NCI-H128 (cell line): ENCODE measurements around the gene METRN.
"Not testable (repeated sequence)": the region's sequence is repeated elsewhere in the genome, so short reads cannot be mapped to it uniquely, and the experiment has no call there.

Experiments
- DNase-seq: peaks from one replicate; lab custom pipeline; 2025; ENCODE audit not compliant: unreplicated experiment; lab: John Stamatoyannopoulos, UW

METRN gene

DNA sequence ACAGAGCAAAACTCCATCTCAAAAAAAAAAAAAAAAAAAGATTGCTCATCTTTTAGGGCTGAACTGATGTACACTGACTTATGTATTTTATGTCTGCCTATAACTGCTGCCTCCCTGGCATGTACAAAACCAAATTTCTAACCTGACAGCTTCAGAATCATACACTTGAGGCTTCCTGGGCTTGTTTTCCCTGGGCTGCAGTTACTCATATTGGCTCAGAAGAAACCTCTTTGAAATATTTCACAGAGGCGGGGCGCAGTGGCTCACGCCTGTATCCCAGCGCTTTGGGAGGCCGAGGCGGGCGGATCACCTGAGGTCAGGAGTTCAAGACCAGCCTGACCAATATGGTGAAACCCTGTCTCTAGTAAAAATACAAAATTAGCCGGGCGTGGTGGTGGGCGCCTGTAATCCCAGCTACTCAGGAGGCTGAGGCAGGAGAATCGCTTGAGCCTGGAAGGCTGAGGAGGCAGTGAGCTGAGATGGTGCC, 39.2 kb downstream of the METRN start:
- not testable (repeated sequence) for DNase-seq

DNA sequence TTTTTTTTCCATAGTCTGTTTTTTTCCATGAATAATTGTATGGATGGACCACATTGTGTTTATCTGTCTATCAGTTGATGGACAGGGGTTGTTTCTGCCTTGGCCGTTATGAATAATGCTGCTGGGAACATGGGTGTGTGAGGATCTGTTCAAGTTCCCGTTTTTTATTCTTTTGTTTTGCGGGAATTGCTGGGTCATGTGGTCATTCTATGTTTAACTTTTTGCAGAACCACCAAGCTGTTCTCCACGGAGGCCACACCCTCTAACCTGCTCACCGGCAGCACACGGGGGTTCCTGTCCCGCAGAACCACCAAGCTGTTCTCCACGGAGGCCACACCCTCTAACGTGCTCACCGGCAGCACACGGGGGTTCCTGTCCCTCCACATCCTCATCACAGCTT, 39.7 kb downstream of the METRN start:
- DNase-seq = no peak

DNA sequence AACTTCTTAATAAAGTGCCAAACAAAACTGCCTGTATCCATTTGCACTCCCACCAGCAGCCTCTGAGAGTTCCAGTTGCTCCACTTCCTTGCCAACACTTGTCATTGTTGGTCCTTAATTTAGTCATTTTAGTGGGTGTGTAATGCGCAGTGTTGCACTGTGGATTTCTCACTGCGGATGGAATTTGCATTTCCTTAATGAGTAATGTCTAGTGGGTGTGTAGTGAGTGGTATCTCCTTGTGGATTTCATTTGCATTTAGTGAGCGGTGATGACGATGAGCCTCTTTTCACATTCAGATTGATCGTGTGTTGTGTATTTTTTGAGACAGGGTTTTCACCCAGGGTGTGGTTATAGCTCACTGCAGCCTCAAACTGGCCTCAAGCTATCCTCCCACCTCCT, 41.5 kb downstream of the METRN start:
- no peak for DNase-seq

DNA sequence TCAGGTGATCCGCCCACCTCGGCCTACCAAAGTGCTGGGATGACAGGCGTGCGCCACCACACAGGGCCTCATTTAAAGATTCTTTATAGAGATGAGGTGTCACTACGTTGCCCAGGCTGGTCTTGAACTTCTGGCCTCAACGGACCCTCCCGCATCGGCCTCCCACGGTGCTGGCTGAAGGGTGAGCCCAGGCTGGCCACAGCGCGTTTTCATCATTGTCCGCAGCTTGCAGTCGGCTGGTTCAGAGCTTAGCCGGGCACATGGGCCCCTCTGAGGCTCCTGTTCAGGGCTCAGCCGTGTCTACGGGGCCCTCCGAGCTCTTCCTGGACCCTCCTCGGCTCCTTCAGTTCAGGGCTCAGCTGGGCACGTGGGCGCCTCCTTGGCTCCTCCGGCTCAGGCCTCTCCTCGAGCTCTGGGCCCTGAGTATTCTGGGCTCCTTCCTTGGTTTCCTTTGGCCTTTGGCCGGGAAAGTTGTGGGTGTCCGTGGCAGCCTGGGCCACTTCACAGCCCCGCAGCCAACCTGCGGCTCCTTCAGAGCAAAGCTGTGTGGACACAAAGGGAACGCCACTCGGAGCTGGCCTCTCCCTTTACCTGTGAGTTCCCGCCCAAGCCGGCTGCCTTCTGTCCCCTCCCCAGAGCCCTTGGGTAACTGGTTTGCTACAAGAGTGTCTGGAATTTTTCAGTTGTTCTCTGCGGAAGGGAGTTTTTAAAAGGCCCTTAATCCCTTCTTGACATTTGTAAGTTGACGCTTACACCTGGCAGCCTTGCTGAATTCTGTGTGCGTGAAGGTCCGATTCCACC, 44.4 kb downstream of the METRN start:
- DNase-seq = no peak

DNA sequence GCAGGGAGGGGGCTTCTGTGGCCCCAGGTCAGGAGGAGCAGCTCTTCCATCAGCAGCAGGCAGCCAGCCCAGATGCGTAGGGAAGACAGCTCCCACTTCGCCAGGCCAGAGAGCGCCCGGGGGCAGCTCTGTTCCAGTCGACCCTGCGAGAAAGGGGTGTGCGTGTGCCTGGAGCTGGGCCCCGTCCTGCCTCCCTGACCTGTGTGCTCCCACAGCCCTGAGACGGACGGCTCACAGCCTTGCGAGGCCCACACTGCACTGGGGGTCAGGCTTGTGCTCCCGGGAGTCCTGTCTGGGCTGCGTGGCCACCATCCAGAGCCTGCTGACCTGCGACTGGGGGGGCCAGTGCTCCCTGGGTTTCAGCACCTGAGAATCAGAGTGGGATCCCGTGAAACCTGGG, 45.1 kb downstream of the METRN start:
- DNase-seq = no peak

DNA sequence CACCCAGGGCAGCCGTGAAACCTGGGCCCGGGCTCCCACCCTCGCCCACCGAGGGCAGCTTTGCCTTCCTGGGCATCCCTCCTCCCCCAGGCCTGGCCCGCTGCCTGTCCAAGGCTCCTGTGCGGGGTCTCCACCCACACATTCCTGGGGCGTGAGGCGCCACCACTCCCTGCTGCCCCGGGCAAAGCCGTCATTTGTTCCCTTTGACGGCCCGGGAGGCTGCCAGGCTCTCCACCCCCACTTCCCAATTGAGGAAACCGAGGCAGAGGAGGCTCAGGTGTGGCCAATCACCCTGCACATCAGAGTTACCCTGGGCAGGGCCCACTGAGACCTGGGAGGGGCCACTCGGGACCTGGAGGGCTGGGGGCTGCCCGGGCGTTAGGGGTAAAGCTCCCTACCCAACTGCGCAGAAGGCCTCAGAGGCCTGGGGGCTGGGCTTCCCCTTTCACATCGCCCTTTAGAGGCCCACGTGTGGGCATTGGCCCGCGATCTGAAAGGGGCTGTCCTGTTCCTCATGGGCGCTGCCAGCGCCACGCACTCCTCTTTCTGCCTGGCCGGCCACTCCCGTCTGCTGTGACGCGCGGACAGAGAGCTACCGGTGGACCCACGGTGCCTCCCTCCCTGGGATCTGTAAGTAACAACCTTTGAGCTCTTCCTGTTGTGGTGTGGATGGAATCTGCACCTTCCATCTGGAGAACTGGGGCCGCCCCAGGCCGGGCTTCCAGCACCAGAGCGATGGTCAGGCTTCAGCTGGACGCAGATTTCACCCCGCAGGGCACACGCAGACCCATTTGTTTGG, 45.8 kb downstream of the METRN start, which contains the start of gene MSLN:
Gene MSLN (plus strand): TSS at position 190 of the 799 bp plus-strand sequence. CDS start 1,947 bp downstream, outside the sequence.
- DNase-seq = no peak

DNA sequence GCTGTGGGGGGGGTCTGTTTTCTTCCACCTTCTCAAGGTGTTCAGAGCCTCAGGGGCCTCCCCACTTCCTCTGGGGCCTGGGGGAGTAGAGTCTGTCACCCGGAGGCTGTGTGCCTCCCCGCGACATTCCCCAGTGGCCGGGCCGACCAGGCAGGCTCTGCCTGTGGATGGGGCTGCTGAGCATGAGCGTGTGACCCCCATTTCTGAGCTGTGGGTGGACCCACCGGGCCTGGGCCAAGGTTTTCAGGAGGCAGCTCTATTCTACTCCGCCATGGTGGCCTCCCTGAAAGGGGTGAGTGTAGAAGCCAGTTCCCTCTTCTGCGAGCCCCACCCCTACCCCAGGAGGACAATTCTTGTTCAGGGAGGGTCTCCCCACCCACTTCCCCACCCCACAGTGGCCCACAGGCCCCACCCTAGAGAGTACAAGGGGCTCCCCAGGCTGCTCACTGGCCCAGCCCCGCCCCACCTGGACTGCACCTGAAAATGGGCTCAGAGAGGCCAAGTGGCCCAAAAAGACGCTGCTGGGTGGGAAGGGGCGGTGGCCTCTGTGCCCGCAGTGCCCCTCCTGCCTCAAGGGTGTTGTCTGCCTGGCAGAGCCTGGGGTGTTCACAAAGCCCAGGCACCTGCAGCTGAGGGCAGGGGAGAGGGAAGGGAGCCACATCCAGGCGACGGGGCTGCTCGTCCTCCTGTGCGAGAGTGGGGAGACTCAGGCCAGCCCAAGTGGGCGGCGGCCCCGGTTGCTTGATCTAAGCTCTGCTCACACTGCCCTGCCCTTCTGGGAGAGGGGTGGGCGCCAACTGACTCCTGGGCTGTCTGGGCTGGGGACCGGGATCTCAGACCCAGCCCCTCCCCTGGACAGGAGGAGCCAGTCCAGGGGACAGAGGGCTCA, 47.0 kb downstream of the METRN start:
- no peak for DNase-seq

DNA sequence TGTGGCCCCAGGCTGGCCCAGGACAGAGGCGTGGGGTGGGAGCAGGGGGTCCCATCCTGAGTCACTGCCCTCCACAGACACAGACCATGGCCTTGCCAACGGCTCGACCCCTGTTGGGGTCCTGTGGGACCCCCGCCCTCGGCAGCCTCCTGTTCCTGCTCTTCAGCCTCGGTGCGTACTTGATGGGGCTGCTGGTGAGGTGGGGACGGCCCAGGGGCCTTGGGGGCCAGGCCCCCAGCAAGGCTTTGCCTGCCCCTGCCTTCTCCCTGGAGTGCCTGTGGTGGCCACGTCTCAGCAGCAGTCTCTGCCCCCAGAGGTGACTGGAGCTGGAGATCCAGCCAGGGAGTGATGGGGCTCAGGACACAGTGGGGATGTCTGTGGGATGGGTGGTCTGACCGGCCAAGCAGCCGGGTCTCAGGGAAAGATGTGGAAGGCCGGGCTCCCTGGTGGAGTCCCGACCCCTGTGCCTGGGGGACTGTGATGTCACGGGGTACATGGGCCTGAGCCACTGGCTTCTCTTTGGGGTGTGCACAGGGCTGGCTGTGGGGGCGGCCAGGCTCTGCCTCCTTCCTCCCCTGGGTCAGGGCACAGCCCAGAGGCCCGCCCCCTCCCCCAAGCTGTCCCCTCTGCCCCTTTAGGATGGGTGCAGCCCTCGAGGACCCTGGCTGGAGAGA, 47.8 kb downstream of the METRN start:
- DNase-seq = no peak

DNA sequence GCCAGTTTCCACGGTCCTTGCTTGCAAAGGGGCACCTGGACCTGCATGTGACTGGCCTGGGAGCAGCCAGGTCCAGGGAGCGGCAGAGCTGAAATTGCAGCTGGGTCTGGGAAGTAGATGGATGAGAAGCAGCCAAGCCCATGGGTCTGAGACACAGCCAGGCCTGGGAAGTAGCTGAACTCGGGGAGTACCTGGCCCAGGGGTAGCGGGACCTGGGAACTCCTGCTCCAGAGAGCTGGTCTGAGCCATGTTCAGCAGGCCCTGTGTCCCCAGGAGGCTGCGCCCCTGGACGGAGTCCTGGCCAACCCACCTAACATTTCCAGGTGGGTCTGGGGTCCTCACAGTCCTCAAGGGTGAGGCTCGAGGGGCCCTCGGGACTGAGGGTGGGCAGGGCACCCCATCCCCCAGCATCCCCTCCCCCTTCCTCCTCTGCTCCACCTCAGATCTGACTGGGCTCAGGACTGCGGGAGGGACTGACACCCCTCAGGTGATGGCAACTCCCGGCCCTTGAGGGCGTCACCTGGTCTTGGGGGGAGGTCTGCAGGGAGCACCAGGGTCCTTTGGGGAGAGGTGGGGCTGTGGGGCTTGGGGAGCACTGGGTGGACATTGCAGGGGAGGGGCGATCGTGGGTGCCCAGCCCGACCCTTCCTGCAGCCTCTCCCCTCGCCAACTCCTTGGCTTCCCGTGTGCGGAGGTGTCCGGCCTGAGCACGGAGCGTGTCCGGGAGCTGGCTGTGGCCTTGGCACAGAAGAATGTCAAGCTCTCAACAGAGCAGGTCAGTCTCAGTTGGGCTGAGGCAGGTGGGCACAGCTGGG, 48.7 kb downstream of the METRN start:
- DNase-seq = no peak

DNA sequence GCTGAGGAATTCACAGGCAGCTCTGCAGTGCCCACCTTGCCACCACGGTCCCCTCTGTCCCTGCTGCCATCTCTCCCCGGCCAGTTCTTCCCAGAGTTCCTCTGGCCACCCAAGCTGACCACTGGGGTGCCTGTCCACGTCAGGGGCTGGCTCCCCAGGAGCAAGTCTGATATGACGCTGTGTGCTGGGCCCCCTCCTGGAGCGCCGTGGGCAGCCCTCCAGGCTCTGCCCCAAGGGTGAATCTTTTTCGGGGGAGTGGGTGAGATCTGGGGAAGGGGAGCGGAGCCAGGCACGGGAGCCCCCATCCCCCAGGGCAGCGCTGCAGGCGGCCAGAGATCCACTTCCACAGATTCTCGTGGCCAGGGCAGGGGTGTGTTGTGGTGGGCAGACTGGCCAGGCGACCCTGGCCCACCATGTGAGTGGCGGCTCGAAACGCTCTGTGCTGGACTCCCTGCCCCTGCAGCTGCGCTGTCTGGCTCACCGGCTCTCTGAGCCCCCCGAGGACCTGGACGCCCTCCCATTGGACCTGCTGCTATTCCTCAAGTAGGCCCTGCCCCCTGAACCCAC, 49.3 kb downstream of the METRN start:
- no peak for DNase-seq

DNA sequence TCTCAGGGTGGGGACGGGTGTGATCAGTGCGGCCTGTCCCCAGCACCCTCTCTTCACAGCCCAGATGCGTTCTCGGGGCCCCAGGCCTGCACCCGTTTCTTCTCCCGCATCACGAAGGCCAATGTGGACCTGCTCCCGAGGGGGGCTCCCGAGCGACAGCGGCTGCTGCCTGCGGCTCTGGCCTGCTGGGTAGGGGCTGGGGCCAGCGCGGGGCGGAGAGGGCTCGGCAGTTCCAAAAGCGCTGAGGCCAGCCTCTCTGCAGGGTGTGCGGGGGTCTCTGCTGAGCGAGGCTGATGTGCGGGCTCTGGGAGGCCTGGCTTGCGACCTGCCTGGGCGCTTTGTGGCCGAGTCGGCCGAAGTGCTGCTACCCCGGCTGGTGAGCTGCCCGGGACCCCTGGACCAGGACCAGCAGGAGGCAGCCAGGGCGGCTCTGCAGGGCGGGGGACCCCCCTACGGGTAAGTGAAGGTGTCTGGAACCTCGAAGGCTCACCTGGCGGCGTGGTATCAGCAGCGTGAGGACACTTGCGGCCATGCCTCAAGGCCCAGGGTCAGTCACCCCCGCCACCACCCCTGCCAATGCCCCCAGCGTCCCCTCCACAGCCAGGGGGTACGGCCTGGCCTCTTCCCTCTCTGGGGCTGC, 50.0 kb downstream of the METRN start:
- DNase-seq = no peak

DNA sequence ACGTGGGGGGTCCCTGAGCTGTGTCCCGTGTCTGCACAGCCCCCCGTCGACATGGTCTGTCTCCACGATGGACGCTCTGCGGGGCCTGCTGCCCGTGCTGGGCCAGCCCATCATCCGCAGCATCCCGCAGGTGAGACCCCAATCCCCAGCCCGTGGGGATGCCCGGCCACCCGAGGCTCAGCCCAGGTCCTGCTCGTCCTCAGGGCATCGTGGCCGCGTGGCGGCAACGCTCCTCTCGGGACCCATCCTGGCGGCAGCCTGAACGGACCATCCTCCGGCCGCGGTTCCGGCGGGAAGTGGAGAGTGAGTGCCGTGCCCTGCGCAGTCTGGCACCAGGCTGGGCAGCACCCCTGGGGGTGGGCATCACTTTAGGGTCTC, 50.6 kb downstream of the METRN start:
- DNase-seq = no peak

DNA sequence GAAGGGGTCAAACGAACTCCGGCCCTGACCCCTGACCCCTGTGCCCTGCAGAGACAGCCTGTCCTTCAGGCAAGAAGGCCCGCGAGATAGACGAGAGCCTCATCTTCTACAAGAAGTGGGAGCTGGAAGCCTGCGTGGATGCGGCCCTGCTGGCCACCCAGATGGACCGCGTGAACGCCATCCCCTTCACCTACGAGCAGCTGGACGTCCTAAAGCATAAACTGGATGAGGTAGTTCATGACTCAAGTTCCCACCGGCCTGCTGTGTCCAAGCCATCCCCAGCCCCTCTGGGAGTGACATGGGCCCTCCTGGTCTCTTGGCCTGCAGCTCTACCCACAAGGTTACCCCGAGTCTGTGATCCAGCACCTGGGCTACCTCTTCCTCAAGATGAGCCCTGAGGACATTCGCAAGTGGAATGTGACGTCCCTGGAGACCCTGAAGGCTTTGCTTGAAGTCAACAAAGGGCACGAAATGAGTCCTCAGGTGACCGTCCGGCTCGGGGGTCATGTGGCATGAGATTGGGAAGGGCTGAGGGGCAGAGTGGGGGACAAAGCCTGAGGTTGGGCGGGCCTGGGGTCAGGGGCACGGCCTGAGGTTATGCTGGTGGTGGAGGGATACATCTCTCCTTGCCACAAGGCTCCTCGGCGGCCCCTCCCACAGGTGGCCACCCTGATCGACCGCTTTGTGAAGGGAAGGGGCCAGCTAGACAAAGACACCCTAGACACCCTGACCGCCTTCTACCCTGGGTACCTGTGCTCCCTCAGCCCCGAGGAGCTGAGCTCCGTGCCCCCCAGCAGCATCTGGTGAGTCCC, 51.3 kb downstream of the METRN start:
- no peak for DNase-seq

DNA sequence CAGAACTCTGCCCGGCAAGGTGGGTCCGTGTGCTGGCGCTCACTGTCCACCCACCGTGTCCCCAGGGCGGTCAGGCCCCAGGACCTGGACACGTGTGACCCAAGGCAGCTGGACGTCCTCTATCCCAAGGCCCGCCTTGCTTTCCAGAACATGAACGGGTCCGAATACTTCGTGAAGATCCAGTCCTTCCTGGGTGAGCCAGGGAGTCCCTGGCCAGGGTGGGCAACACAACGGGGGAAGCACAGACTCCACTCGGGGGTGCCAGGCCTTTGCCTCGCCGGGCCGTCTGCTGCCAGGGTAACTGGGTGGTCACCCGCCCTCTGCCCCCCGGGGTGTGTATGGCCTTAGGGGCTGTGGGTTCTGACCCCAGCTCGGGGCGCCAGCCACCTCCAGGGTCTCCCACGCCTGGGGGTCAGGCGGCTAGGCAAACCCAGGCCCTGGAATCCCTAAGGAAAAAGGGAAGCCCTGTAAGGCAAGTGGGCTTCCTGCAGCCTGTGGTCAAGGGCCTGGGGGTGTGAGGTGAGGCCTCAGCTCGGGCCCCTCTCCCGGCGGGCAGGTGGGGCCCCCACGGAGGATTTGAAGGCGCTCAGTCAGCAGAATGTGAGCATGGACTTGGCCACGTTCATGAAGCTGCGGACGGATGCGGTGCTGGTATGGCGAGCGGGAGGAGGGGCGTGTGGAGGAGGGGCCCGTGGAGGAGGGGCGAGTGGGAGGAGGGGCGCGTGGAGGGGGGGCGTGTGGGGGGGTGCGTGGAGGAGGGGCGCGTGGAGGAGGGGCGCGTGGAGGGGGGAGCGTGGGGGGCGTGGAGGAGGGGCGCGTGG, 52.1 kb downstream of the METRN start:
- DNase-seq = no peak

DNA sequence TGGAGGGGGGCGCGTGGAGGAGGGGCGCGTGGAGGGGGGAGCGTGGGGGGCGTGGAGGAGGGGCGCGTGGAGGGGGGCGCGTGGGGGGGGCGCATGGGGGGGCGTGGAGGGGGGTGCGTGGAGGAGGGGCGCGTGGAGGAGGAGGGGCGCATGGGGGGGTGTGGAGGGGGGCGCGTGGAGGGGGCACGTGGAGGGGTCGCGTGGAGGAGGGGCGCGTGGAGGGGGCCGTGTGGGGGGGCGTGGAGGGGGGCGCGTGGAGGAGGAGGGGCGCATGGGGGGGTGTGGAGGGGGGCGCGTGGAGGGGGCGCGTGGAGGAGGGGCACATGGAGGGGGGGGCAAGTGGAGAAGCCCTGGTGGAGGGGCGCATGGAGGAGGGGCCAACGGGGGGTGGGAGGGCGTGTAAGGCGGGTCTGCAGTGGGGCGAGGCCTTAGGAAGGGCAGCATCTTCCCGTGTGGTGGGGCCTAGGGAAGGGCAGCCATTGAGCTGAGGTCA, 52.9 kb downstream of the METRN start:
- no peak for DNase-seq

DNA sequence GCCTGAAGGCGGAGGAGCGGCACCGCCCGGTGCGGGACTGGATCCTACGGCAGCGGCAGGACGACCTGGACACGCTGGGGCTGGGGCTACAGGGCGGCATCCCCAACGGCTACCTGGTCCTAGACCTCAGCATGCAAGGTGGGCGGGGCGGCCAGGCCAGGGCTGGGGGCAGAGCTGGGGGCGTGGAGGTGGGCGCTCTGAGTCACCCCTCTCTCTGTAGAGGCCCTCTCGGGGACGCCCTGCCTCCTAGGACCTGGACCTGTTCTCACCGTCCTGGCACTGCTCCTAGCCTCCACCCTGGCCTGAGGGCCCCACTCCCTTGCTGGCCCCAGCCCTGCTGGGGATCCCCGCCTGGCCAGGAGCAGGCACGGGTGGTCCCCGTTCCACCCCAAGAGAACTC, 53.5 kb downstream of the METRN start:
- DNase-seq = no peak
